ENCODE results near the gene ADPRS.

Gene ADPRS

DNA sequence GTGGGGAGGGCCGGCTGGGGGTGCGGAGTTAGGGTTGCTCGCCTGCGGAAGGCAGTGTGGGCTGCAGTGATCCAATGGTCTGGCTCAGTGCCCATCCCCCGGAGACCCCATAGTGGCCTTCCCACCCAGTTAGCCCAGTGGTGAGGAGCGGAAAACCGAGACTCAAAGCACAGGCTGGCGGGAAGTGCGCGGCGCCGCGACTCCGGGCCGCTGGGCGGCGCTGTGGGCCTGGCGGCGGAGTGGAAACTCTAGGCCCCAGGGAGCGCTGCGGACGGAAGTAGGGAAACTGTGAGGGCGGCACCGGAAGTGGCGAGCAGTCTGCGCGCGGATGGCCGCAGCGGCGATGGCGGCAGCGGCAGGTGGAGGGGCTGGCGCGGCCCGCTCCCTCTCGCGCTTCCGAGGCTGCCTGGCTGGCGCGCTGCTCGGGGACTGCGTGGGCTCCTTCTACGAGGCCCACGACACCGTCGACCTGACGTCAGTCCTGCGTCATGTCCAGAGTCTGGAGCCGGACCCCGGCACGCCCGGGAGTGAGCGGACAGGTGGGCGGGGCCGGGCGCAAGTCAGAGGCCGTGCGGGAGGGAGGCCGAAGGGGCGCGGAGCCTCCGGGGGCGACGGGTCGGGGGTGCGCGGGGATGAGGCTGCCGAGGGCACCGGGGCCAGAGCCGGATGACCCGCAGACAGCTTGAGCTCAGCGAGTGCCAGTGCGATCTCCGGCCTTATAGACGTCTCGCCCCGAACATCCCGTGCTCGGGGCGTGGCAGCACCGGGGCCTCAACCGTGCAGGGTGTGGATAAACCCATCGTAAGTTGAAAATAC, at the start of gene ADPRS:
TSS of gene ADPRS (plus strand) at position 316 of the 816 bp plus-strand sequence. CDS start at position 329, 13 bp downstream.
- no peak for FAIRE-seq

DNA sequence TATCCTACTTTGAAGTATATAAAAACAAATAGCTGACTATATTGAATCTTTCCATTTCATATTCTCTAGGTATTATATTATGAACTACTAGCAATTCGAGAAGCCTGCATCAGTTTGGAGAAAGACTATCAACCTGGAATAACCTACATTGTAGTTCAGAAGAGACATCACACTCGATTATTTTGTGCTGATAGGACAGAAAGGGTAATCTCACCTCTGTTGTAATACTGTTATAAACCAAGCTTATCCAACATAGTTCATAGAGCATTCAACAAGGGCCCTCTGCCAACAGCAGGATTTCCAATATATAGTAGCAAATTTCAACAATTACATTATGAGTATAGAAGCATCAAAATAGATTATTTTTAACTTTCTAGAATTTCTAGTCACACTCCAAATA, 48.5 kb upstream of the ADPRS start:
- no peak for FAIRE-seq

GRCh38 chr1:36051821-36052220, 36.9 kb upstream of the ADPRS start:
- FAIRE-seq: no peak

DNA sequence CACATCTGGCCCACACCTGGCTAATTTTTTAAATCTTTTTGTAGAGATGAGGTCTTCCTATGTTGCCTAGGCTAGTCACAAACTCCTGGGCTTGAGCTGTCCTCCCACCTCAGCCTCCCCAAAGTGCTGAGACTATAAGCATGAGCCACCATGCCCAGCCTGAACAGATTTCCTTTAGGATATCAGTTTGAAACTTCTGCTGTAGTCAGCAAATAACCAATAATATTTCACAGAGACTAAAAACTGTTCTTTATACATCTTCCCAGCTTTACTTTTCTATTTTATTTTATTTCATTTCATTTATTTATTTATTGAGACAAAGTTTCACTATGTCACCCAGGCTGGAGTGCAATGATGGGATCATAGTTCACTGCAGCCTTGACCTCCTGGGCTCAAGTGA, 34.7 kb upstream of the ADPRS start:
- FAIRE-seq: no peak

DNA sequence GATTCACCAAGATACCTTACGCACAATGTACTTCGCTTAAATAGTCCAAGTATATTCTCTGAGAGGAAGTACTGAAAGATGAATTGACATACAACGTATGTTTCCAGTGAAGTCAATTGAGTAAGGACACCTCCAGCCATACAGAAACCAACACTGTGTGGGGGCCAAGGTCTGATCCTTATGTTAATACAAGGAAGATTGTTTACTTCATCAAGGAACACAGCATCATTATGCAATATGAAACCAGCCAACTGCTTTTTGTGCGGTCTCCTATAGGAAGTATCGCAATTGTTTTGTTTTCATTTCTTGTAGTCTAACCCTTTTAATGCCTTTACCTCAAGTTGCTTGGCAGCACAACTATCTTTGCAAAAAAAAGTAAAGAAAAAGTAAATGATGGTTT, 33.0 kb upstream of the ADPRS start:
- FAIRE-seq: no peak

DNA sequence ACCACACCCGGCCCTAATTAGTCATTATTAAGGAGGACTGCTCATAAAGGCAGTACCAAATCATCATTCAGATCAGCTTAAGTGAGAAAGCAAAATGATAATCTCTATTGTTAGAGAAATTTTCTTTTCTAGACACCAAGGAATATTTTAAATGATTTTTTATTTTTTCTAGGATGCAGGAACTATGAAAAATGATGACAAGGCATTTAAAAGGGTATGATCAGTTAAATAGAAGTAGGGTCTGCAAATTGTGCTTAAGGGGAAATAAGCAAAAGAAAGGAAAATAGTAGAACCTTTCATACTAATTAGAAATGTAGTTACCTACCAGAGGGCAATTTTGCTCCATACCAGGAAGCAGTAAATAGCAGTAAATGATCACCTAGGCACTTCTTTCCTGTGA, 26.4 kb upstream of the ADPRS start:
- no peak for FAIRE-seq

GRCh38 chr1:36067871-36068270, 20.8 kb upstream of the ADPRS start:
- FAIRE-seq: no peak

DNA sequence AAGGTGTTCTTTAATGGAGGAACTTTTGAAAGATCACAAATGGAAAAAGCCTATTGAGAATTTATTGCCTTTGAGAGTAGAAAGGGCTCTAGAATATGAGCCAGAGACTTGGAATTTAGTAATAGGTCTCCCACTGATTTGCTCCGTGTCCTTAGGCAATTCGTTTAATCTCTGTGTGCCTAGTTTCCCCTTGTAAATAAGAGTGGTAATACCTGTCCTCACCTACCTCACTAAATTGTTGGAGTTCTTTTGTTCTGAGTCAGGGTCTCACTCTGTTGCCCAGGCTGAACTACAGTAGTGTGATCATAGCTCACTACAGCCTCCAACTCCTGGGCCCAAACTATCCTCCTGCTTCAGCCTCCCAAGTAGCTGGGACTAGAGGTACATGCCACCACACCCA, 19.8 kb upstream of the ADPRS start:
- FAIRE-seq: no peak

- FAIRE-seq: no peak
These were observed 18.3 kb upstream of the ADPRS start for GRCh38 chr1:36070349-36070748.

DNA sequence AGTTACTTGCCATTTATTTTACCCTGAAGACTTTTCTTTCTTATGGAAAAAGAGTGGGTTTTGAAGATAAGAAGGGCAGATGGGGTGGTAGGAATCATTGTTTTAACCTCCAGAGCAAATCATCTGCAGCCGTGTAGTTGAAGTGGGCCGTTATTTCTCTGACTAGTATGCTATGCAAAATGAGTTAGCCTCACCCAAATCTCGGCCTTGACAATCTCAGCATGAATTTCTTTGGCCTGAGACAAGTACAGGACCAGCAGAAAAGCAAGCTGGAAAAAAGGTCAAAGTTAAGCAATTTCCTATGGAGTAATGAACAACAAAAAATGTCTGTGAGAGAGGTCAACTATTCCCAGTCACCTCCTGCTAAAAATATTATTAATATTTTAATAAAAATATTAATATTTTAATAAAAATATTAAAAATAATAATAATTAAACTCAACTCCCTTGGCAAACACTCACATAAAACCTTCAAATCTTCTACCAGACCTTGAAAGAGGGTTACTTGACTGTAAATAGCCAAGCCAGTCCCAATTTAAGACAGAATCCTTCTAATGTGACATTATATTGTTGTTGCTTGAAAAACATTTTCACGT, 11.6 kb upstream of the ADPRS start:
- FAIRE-seq: no peak

- no peak for FAIRE-seq
These were observed 8.5 kb upstream of the ADPRS start for GRCh38 chr1:36080236-36080635.

DNA sequence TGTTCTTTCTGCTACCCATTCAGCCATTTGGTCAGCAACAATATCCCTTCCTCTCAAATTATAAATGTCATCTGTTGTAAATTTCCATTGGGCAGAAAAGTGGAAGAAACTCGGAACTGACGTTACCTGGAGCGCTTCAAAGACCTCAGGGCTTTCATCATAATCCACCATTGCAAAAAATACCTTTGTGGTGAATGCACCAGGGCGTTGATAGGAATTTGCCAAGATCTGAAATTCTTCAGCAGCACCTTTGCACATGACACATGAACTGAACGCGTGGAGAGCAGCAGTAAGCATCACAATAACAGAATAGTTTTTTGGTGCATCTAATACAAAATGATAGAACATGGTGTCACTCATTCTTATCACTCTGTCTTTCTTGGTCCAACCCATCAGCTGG, 7.9 kb upstream of the ADPRS start:
- FAIRE-seq: no peak

DNA sequence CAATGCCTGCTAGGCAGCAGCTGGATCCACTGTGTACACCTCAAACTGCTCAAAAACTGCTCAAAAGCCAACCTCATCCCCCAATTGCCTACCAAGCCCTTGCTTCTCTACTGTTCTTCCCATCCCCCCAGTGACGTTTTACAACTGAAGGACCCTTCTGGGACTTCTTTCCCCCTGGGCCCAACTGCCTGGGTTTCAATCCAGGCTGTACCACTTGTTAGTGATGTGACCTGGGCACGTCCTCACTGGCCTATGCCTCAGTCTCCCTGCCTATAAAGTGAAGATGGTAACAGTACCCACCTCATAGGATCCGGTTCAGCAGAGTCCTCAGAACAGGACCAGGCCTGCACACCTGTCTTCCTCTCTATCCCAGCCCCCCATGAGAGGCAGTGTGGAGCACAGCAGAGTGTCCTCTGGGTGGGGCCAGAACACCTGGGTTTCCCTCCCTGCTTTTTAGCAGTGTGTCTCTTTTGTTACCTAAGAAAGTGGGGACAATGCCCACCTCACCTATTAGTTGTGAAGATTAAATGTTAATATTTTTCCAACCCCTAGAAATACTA, 6.7 kb upstream of the ADPRS start:
- FAIRE-seq: no peak

GRCh38 chr1:36083219-36083618, 5.5 kb upstream of the ADPRS start:
- no peak for FAIRE-seq

DNA sequence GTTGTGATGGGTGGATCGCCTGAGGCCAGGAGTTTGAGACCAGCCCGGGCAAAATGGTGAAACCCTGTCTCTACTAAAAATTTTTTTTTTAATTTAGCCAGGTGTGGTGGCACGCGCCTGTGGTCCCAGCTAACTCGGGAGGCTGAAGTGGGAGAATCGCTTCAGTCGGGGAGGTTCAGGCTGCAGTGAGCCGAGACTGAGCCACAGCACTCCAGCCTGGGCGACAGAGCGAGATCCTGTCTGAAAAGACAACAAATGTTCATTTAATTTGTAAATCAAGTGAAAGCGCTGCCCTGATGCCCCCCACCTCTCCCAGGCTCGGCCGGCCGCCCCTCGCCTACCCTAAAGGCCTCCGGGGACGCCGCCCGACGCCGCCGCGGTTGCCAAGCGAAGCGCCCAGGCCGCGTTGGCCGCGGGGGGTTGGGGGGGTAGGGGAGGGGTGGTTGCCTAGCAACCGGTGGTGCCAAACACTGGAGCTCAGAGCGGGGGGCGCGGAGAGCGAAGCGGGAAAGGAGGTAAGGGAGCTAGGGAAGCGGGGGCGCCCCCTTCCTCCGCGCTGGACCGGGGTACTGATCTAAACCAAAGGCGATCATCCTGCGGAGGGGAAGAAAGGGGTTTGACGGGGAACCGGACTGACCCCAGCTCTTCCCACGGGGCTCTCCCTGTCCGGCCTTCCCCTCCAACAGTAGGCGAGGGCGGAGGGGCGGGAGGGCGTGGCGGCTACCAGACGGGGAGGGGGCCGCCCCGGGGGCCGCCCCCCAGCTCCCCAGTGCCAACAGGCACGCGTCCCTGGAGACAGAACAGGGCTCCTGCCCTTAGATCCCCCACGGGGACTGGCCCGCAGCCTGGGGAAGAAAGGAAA, 4.8 kb upstream of the ADPRS start, which contains the start of gene TEKT2:
TSS of gene TEKT2 (plus strand) at position 460 of the 862 bp plus-strand sequence. CDS start 828 bp downstream, outside the sequence.
- no peak for FAIRE-seq

DNA sequence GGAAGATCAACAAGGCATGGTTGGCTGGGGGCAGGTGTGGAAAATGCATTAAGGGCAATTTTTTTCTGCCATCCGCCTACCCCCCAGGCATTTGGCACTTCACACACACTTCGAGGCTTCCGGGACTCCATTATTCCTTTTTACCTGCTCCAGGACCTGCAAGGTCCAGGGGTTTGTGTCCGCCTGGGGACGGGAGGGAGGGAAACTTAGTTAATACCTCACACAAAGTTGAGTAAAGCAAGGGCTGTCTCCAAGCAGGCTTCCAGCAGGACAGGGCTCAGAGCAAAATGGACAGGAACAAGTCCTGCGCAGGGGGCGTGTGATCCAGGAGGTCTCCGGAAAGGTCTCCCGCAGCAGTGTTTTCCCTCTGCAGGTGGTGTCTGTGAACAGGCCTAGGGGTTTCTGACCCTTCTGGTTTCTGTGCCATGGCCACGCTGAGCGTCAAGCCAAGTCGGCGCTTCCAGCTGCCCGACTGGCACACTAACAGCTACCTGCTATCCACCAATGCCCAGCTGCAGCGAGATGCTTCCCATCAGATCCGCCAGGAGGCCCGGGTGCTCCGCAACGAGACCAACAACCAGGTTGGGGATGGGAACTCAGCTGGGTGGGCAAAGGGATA, 4.1 kb upstream of the ADPRS start:
- FAIRE-seq: no peak

DNA sequence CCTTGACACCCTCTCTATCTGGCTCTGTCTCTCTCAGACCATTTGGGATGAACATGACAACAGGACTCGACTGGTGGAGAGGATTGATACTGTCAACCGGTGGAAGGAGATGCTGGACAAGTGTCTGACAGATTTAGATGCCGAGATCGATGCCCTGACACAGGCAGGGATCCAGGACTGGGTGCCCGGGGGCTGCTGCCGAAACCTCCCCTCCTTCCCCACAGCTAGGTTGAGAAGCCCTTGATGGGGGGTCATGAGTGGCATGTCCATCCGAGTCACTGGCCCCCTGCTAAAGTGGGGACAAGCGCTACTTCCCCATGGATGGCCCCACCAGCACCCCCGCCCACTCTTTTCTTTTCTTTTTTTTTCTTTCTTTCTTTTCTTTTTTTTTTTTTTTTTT, 3.6 kb upstream of the ADPRS start:
- FAIRE-seq: no peak

DNA sequence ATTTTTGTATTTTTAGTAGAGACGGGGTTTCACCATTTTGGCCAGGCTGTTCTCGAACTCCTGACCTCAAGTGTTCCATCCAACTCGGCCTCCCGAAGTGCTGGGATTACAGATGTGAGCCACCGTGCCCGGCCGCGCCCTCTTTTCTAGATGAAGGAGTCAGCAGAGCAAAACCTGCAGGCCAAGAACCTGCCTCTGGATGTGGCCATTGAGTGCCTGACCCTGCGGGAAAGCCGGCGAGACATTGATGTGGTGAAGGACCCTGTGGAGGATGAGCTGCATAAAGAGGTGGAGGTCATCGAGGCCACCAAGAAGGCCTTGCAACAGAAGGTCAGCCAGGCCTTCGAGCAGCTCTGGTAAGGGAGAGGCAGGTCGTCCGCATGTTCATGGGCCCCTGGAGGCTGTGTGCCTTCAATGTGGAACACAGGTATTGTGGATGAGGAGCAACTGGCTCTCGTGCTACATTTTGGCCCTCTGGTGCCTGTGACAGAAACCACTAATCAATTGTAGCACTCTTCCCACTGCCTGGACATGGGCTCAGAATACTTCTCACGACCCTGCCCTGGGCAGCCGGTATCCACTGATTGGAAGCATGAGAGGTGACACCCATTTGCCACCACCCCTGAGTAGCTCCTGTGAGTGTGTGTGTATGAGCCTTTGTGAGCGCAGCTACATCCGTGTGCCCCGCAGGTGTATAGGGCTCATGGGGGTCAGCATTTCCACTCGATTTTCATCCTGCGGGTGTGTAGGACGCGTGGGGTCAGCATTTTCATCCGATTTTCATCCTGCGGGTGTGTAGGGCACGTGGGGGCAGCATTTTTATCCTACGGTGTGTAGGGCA, 2.8 kb upstream of the ADPRS start:
- no peak for FAIRE-seq

GRCh38 chr1:36086529-36087232, 2.0 kb upstream of the ADPRS start:
- no peak for FAIRE-seq

- FAIRE-seq: no peak
These were observed 1.2 kb upstream of the ADPRS start for GRCh38 chr1:36087233-36088123.
